NCI-H226 (cell line): ENCODE results near the gene HNRNPDL.
"Not testable (repeated sequence)": the region's sequence is repeated elsewhere in the genome, so short reads cannot be mapped to it uniquely, and the experiment has no call there.

Experiments
- DNase-seq: peaks from one replicate; pipeline ENCODE4 v3.0.0-alpha.2; 2015

Gene HNRNPDL

DNA sequence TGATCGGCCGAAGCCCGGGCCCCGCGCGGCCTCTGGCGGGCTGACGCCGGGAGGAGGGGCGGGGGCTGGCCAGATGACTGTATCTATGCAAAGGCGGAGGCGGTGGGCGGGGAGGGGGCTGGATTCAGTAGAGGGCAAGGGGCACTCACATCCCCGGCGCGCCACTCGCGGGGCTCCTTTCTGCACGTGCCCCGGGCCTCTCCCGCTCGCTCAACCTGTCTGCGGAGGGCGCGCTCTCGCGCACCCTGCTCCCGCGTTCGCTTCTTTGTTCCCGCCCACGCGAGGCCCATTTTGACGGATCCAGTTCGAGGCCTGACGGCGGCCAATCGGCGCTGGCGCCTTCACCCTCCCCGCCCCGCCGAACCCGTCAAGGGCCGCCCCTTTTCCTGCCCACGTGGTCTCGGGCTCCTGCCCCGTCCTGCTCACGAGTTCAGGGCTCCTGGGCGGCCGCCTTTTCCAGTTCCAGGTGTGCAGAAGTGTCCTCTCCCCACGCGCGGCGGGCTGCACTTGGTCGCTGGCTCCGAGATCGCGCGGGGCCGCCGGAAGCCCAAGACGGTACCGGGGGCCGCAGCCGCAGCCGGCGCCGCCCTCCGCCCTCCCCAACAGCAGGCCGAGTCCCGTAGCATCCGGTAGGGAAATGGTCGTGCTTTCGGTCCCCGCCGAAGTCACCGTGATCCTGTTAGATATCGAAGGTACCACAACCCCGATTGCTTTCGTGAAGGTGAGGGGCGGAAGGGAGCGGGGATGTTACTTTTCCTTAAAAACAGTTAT is at the start of gene HNRNPDL, which contains the start of gene ENOPH1:
Gene HNRNPDL (minus strand): TSS at position 270 of the 771 bp plus-strand sequence. CDS start 772 bp downstream, outside the sequence.
Gene ENOPH1 (plus strand): TSS at position 398 of the 771 bp plus-strand sequence. CDS start 240 bp downstream, at position 638.
- DNase-seq: peak; percentile 95

DNA sequence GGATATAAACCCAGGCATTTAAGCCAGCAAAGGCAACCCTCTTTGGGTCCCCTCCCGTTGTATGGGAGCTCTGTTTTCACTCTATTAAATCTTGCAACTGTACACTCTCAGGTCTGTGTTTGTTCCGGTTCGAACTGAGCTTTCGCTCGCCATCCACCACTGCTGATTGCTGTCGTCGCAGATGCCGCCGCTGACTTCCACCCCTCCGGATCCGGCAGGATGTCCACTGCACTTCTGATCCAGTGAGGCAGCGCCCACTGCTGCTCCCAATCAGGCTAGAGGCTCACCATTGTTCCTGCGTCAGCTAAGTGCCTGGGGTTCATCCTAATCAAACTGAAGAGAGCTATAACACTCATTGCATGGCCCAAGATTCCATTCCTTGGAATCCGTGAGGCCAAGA is 49.3 kb upstream of the HNRNPDL start:
- no peak for DNase-seq

GRCh38 chr4:82477469-82477868 is 47.2 kb upstream of the HNRNPDL start:
- DNase-seq: not testable (repeated sequence)

- DNase-seq: not testable (repeated sequence)
Observed at GRCh38 chr4:82475931-82476330, 45.7 kb upstream of the HNRNPDL start.

DNA sequence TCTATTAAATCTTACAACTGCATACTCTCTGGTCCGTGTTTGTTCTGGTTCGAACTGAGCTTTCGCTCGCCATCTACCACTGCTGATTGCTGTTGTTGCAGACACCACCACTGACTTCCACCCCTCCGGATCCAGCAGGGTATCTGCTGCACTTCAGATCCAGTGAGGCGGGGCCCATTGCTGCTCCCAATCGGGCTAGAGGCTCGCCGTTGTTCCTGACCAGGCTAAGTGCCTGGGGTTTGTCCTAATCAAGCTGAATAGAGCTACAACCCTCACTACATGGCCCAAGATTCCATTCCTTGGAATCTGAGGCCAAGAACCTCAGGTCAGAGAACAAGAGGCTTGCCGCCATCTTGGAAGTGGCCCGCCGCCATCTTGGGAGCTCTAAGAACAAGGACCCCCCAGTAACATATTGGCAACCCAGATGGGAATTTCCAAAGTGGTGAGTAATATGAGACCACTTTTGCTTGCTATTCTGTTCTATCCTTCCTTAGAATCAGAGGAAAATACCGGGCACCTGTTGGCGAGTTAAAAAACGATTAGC is 43.4 kb upstream of the HNRNPDL start:
- no peak for DNase-seq

DNA sequence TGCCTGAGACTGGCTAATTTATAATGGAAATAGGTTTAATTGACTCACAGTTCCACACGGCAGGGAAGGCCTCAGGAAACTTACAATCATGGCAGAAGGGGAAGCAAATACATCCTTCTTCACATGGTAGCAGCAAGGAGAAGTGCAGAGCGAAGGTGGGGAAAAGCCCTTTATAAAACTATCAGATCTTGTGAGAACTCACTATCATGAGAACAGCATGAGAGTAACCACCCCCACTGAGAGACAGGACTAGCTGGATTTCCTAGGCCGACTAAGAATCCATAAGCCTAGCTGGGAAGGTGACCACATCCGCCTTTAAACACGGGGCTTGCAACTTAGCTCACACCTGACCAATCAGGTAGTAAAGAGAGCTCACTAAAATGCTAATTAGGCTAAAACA is 42.8 kb upstream of the HNRNPDL start:
- not testable (repeated sequence) for DNase-seq

GRCh38 chr4:82469791-82470345 is 39.6 kb upstream of the HNRNPDL start:
- no peak for DNase-seq

GRCh38 chr4:82467471-82467870 is 37.2 kb upstream of the HNRNPDL start:
- no peak for DNase-seq

DNA sequence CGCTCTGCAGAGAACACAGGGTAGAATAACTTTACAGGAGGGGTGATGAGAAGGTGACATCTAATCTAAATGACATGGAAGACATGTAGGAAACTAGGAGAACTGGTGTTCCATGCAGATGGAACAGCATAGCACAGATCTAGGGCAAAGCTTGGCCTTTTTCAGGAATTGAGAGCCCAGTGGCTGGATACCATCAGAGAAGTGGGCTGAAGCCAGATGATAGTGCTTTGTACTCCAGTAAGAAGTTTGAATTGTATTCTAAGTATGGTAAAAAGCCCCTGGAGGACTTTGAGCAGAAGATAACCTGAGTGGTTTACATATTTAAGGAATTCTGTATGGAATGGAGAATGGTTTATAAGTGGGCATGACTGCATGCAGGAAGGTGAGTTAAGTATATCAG is 33.0 kb upstream of the HNRNPDL start:
- DNase-seq: no peak

DNA sequence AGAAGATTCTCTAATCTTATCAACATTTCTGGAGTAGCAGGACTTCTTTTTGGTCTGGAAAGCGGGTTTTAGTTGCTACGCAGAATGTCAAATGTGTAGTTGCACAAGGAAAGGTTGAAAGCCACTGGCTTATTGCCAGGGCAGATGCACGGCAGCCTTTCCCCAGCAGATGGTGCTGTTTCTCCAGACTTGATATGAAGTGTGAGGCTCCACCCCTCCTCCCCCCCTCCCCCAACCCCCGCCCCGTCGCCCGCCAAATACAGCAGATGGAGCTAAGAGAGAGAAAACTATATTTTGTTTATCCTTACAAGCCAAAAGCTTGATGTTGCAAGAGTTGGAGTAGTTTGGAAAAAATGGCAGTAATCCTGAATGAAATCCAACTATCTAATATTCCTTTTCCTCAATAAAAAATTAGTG is 32.2 kb upstream of the HNRNPDL start:
- peak; percentile 37 for DNase-seq

DNA sequence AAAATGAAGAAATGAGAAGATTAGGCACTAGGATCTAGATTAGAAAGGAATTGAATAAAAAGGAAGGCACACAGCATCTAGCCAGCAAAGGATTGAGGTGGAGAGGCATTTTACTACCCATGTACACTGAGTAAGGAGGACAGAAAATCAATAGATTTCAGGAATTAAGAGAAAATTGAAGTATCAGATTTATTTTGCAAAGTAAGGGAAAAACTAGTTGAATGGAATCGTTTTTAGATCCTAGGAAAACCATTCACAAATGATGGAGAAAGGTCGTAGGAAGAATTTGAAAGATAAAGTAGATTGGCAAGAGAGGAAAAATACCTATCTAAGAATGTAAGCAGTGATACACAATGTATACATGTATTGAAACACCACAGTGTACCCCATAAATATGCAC is 31.4 kb upstream of the HNRNPDL start:
- DNase-seq: no peak

DNA sequence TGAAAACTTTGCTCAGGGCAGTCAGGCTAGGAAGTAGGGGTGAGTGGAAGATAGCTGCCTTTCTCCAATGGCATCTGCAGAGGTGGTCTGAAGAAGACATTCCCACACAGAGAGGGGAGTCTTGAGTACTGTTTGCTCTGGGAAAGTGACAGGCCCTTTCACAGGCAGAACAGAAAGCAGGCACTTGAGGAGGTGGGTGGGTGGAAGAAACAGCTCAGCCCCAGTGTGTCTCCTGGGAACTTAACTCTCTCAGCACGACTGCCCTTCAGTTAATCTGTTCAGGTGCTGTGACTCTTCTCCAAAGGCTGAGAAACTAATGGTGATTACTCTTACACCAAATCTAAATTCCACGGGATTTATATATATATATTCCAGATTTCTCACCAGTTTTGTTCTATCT is 28.5 kb upstream of the HNRNPDL start:
- no peak for DNase-seq

DNA sequence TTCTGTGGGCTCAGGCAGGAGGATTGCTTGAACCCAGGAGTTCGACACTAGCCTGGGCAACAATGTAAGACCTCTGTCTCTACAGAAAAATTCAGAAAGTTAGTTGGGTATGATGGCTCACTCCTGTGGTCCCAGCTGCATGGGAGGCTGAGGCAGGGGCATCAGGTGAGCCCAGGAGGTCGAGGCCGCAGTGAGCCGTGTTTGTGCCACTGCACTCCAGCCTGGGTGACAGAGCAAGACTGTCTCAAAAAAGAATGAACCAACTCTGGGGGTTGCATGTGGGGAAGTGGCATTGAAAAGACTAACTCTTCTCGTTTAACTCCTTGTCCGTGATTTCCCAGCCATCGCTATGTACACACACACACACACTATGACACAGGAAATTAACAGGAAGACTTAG is 27.0 kb upstream of the HNRNPDL start:
- no peak for DNase-seq

- no peak for DNase-seq
Observed at GRCh38 chr4:82452026-82452425, 21.8 kb upstream of the HNRNPDL start.

DNA sequence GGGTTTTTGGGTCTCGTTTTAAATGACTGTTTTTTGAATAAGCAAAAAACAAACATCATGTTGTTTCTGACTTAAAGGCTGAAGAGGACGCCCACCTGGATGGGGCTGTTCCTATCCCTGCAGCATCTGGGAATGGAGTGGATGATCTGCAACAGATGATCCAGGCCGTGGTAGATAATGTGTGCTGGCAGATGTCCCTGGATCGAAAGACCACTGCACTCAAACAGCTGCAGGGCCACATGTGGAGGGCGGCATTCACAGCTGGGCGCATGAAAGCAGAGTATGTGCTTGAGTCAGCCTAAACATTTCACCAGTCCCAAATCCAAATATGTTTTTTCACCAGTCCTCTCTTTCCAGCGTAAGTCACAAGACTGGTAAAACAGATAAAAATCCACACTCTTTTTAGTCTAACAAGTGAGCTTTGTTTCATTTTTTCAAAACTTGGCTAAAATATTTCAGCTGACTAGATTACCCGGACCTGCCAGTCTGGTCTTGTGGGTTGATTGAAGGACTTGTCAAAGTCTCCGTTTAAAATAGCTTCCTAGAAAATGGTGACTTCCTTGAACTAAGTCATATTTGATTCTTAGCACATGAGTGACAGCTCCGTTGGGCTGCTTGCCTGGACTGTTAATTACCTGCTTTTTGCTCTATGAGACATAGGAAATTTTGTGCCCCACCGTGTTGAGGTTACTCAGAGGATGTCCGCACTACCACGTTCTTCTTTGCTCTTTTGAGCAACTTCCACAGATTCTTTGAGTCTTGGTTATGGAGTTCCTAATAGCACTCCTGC is 20.9 kb upstream of the HNRNPDL start:
- DNase-seq: no peak

- DNase-seq: no peak
Observed at GRCh38 chr4:82447886-82448285, 17.6 kb upstream of the HNRNPDL start.

DNA sequence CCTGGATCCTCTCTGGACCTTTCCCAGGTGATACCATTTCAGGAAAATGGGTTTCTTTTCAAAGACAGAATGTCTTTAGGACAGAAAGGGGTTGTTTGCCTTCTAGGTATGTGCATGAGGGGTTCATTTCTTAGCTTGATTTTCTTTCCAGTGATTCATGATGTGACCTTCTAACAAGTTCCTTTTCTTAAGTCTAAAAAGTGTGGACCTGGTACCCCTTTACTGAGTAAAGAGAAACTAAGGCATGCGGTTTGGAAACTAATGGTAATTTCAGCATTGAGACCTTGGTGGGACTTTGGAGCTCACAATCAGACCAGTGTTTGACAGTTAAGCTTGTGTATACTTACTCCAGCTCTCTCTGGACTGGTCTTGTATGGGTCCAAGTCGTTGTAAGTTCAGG is 8.8 kb upstream of the HNRNPDL start:
- no peak for DNase-seq

- peak; percentile 28 for DNase-seq
Observed at GRCh38 chr4:82437285-82438005, 7.2 kb upstream of the HNRNPDL start.

- DNase-seq: no peak
Observed at GRCh38 chr4:82436780-82437179, 6.5 kb upstream of the HNRNPDL start.

- DNase-seq: no peak
Observed at GRCh38 chr4:82436130-82436529, 5.9 kb upstream of the HNRNPDL start.

DNA sequence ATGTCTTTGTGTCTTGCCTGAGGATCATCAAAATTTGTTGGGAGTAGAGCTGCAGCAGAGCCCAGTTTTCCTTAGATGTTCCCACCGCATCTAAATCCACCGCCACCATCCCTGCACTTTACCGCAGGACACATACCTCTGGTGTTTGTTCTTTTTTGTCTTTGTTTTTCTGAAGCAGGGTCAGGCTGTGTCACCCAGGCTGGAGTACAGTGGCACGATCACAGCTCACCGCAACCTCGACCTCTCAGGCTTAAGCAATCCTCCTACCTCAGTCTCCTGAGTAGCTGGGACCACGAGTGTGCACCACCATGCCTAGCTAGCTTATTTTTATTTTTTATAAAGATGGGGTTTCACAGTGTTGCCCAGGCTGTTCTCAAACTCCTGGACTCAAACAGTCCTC is 4.7 kb upstream of the HNRNPDL start:
- DNase-seq: no peak

DNA sequence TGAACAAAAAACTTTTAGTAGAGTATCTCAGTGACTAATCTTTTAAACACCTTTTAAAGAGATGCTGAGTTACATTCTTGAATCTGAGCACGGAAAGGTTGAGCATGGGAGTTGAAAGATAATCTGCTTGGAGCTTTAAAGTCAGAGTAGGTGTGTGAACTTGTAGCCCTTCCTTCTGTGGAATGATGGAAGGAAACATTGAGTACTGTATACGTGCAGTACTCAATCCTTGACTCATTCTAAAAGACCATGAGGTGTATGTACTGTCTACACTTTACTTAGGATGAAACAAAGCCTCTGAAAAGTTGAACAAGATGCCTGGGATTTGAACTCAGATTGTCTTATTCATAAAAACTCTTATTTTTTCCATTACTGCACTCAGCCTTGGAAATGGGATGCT is 3.5 kb upstream of the HNRNPDL start:
- no peak for DNase-seq

DNA sequence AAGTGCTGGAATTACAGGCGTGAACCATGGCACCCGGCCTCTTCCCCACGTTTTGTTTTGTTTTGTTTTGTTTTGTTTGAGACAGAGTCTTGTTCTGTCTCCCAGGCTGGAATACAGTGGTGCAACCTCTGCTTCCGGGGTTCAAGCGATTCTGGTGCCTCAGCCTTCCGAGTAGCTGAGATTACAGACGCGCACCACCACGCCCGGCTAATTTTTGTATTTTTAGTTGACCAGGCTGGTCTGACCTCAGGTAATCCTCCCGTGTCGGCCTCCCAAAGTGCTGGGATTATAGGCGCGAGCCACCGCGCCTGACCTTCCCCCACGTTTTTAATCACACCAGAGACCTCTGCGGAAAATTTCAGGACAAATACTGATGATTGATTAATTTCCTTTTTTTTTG is 2.3 kb upstream of the HNRNPDL start:
- DNase-seq: no peak
